DND-41 (cell line): Measurements from ENCODE around the gene CDHR3.

Source experiments
- ATAC-seq: fragments of 200-7000 bp; cut with Tn5 transposase; 3 replicates; pipeline ENCODE4 v1.9.1; 2021; ENCODE audit warnings: low read depth; ENCODE audit not compliant: insufficient read depth
- DNase-seq: peaks from one replicate; pipeline ENCODE4 v3.0.0-alpha.2; 2020
- H2AFZ ChIP-seq: 2 replicates; pipeline ENCODE4 v1.6.0; 2012; ENCODE audit warnings: low read depth, low read length
- H3K27ac ChIP-seq: 2 replicates; pipeline ENCODE4 v1.5.1; 2012; ENCODE audit warnings: low read length, inconsistent platforms
- H3K27me3 ChIP-seq: fragments of 200-600 bp; sonication (generic); 2 replicates; pipeline ENCODE4 v1.6.0; 2012; ENCODE audit warnings: low read length, mild to moderate bottlenecking, inconsistent platforms; ENCODE audit not compliant: insufficient read depth, poor library complexity
- H3K36me3 ChIP-seq: 2 replicates; pipeline ENCODE4 v1.5.1; 2012; ENCODE audit warnings: low read length, inconsistent platforms; ENCODE audit not compliant: insufficient read depth
- H3K4me1 ChIP-seq: 2 replicates; pipeline ENCODE4 v1.5.1; 2012; ENCODE audit warnings: mild to moderate bottlenecking, low read length; ENCODE audit not compliant: insufficient read depth
- H3K4me2 ChIP-seq: 2 replicates; pipeline ENCODE4 v1.6.0; 2012; ENCODE audit warnings: mild to moderate bottlenecking, moderate library complexity, low read length, inconsistent platforms; ENCODE audit not compliant: insufficient read depth
- H3K4me3 ChIP-seq, 2 experiments: fragments of 200-600 bp in 1 of 2; shearing (Covaris generic) in 1 of 2; 2 replicates each; pipeline ENCODE4 v1.5.1; 2012 to 2016; ENCODE audit warnings: inconsistent platforms in 2 of 2, low read length in 2 of 2, mild to moderate bottlenecking in 2 of 2, low read depth in 1 of 2, moderate library complexity in 1 of 2
- H3K79me2 ChIP-seq: 2 replicates; pipeline ENCODE4 v1.6.0; 2012; ENCODE audit warnings: low read length, inconsistent platforms; ENCODE audit not compliant: insufficient read depth
- H3K9ac ChIP-seq: 2 replicates; pipeline ENCODE4 v1.6.0; 2012; ENCODE audit warnings: low read depth, mild to moderate bottlenecking, inconsistent platforms, low read length, moderate library complexity
- H3K9me3 ChIP-seq: 2 replicates; pipeline ENCODE4 v1.5.1; 2012; ENCODE audit warnings: low read length, moderate library complexity, mild to moderate bottlenecking, inconsistent platforms; ENCODE audit not compliant: insufficient read depth, severe bottlenecking
- H4K20me1 ChIP-seq: 2 replicates; pipeline ENCODE4 v1.6.0; 2012; ENCODE audit warnings: low read length; ENCODE audit not compliant: insufficient read depth
- CTCF ChIP-seq: IDR thresholded peaks from 2 replicates; pipeline ENCODE4 v1.5.1; 2012; ENCODE audit warnings: borderline replicate concordance, low read length, moderate library complexity, mild to moderate bottlenecking; ENCODE audit not compliant: poor library complexity, severe bottlenecking; ENCODE audit errors: extremely low read depth
- EZH2 ChIP-seq: IDR thresholded peaks from 3 replicates; pipeline ENCODE4 v1.6.1; 2012; ENCODE audit warnings: borderline replicate concordance, low read depth, mild to moderate bottlenecking, moderate library complexity, low read length, inconsistent platforms; ENCODE audit not compliant: severe bottlenecking

The CDHR3 gene

DNA sequence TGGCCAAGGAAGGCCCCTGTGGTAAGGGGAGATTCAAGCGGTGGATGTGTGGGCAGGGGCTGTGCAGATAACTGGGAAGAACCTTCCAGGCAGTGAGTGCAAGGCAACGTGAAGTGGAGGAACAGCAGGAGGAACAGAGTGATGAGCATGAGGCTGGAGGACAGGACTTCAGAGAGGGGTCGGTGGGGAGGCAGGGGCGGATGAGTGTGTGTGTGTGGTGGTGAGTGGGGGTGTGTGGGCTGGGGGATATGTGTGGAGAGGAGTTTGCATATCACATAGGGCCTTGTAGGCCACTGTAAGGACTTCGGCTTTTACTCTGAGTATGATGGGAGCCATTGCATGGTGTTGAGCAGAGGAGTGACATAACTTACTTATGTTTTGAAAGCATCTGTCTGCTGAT, 75.2 kb downstream of the CDHR3 start:
- ATAC-seq (no peak), DNase-seq (no peak)
- Histone ChIP-seq H3K9me3 (no peaks in the 10 kb centered on the region), H4K20me1 (peaks cover 17% of the 10 kb centered on the region; the same call in 1 of the 2 replicates), H3K79me2 (no peaks in the 10 kb centered on the region), H3K27ac (no peak overlapping the region), H3K4me2 (no peak overlapping the region), H3K27me3 (peaks cover 66% of the 10 kb centered on the region), H3K9ac (no peak overlapping the region), H3K4me1 (peaks cover 3% of the 10 kb centered on the region), H3K4me3 (no peak overlapping the region), H2AFZ (no peak overlapping the region), H3K36me3 (no peaks in the 10 kb centered on the region)
- TF ChIP-seq CTCF (no peak), EZH2 (no peak)

- H3K4me2 ChIP-seq, result no peak overlapping the region
- peaks cover 3% of the 10 kb centered on the region for H3K4me1 ChIP-seq
- no peak overlapping the region for H3K4me3 ChIP-seq
- ATAC-seq, result no peak
- H2AFZ ChIP-seq, result no peak overlapping the region
- TF ChIP-seq CTCF, result no peak
- no peak for TF ChIP-seq EZH2
- DNase-seq, result no peak
- no peaks in the 10 kb centered on the region for H3K36me3 ChIP-seq
- no peak overlapping the region for H3K27ac ChIP-seq
- H3K9ac ChIP-seq, result no peak overlapping the region
- no peaks in the 10 kb centered on the region for H3K79me2 ChIP-seq
- no peaks in the 10 kb centered on the region for H3K9me3 ChIP-seq
- H4K20me1 ChIP-seq, result peaks cover 17% of the 10 kb centered on the region; the same call in 1 of the 2 replicates
- peaks cover 63% of the 10 kb centered on the region for H3K27me3 ChIP-seq
Measured at GRCh38 chr7:106038916-106039315, 75.9 kb downstream of the CDHR3 start.

GRCh38 chr7:106039486-106040060, 76.5 kb downstream of the CDHR3 start:
- Histone ChIP-seq H3K4me1 (peaks cover 3% of the 10 kb centered on the region), H2AFZ (no peak overlapping the region), H3K9ac (no peak overlapping the region), H3K36me3 (no peaks in the 10 kb centered on the region), H3K4me3 (no peak overlapping the region), H3K9me3 (no peaks in the 10 kb centered on the region), H4K20me1 (peaks cover 17% of the 10 kb centered on the region; the same call in 1 of the 2 replicates), H3K27me3 (peaks cover 62% of the 10 kb centered on the region), H3K79me2 (no peaks in the 10 kb centered on the region), H3K4me2 (no peak overlapping the region), H3K27ac (no peak overlapping the region)
- ATAC-seq, result no peak
- no peak for DNase-seq
- no peak for TF ChIP-seq CTCF
- no peak for TF ChIP-seq EZH2
